CD4-positive, alpha-beta T cell treated with Interleukin-4 for 4 hours (primary cell): ENCODE data around the gene SENP3.

ENCODE experiments used
- DNase-seq: peaks from one replicate; pipeline ENCODE4 v3.0.0-alpha.2; 2020

Gene SENP3

GRCh38 chr17:7557147-7557764 is 4.5 kb upstream of the SENP3 start:
- DNase-seq: no peak

- DNase-seq: no peak
Measured at GRCh38 chr17:7557775-7558543, 3.8 kb upstream of the SENP3 start.

- no peak for DNase-seq
Measured at GRCh38 chr17:7558544-7559319, 3.0 kb upstream of the SENP3 start, which contains the start of gene TNFSF13. Gene TNFSF13 (plus strand): TSS chr17:7558750. CDS start chr17:7559040, 290 bp downstream.

DNA sequence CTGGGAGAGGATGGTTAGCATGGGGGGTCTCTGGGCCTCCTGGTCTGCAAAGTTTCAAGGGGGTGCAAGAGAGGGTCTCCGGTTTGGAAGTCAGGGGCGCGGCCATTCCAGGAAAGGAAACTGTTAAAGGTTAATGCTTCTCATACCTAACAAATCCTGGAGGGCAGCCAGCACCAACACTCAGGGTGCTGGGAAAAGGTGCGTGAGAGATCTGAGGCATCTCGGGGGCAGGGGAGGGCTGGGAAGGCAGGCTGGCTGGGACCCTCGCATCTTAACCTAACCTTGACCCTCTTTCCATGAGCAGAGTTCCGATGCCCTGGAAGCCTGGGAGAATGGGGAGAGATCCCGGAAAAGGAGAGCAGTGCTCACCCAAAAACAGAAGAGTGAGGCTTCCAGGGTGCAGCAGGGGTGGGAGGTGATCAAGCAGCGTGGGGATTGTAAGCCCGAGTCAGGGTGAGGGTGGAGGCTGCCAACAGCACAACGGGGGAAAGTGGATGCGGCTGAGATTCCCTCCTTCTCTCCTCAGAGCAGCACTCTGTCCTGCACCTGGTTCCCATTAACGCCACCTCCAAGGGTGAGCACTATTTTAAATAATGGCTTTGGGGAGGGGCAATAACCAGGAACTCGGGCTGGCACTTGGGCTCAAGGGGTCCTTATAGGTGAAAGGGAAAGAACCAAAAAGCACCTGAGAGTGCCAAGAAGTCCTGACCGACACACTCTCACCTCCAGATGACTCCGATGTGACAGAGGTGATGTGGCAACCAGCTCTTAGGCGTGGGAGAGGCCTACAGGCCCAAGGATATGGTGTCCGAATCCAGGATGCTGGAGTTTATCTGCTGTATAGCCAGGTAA is 2.2 kb upstream of the SENP3 start:
- no peak for DNase-seq

GRCh38 chr17:7560172-7561027 is 1.3 kb upstream of the SENP3 start:
- peak; percentile 47 for DNase-seq

- DNase-seq: peak; percentile 78
Measured at GRCh38 chr17:7561028-7561575, 617 bp upstream of the SENP3 start.

DNA sequence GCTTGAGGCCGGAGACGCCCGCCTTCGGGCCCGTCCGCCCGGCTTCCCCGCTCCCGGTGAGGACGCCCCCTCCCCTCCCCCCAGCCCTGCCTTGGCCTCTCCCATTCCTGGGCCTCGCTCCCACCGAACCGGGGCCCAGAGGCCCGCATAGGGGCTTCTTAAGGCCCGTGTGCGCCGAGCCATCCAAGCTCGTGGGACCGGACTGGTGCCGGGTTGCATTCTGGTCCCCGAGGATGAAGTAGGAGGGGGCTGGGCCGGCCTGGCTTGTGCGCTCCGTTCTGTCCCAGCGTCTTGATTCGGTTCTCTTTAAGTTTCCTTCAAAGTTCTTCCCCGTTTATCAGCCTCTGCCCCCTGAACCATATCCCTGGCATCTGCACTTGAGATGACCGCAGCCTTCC is 488 bp downstream of the SENP3 start:
- DNase-seq: no peak

GRCh38 chr17:7563115-7563869 is 1.6 kb downstream of the SENP3 start:
- no peak for DNase-seq

- DNase-seq: no peak
Measured at GRCh38 chr17:7569571-7569970, 7.9 kb downstream of the SENP3 start.

DNA sequence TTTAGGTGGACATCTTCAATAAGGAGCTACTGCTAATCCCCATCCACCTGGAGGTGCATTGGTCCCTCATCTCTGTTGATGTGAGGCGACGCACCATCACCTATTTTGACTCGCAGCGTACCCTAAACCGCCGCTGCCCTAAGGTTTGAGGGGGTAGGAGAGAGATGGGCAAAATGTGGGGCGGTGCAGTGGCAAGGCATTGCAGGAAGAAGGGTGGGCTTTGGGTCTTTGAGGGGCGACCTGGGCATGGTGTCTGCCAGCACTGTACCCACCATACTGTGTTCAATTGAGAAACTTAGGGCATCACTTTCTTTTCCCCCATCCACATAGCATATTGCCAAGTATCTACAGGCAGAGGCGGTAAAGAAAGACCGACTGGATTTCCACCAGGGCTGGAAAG is 8.6 kb downstream of the SENP3 start:
- DNase-seq: no peak

DNA sequence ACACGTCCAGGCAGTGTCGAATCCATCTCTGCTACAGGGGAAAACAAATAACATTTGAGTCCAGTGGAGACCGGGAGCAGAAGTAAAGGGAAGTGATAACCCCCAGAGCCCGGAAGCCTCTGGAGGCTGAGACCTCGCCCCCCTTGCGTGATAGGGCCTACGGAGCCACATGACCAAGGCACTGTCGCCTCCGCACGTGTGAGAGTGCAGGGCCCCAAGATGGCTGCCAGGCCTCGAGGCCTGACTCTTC is 10.5 kb downstream of the SENP3 start:
- DNase-seq: no peak

- DNase-seq: peak; percentile 100
Measured at GRCh38 chr17:7572588-7573323, 11.0 kb downstream of the SENP3 start.

DNA sequence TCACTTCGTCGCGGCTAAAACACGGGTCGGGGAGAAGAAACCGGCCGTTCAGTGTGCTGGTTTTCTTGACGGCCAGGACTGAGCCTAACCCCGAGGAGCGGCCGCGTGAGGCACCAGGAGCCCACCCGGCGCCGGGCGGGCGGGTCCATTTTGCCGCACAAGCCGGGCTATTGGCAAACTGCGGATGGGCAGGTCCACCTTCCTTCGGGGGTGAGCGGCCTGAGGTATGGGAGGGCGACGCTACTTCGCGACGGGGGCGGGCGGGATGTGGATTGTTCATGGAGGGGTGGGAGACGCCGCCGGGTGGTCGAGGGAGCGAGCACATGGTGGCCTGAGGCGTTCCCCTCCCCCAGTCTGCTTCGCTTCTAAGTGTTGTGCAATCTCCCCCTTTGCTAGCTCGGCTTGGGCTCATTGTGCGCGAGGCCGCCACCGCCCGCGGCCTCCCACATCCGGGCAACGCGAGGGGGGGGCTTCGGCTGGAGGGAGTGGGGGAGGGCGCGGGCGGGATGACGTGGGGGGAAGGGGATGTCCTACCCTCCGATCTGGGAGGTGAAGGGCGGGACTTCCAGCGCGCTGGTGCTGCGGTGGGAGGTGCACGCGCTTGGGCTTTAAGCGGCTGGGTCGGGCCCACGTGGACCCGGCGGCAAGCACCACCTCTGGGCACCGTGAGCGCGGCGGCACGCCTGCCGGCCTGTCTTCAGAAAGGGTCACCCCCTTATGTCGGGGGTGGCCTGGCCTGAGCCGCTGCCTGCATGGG is 11.8 kb downstream of the SENP3 start:
- peak; percentile 93 for DNase-seq

DNA sequence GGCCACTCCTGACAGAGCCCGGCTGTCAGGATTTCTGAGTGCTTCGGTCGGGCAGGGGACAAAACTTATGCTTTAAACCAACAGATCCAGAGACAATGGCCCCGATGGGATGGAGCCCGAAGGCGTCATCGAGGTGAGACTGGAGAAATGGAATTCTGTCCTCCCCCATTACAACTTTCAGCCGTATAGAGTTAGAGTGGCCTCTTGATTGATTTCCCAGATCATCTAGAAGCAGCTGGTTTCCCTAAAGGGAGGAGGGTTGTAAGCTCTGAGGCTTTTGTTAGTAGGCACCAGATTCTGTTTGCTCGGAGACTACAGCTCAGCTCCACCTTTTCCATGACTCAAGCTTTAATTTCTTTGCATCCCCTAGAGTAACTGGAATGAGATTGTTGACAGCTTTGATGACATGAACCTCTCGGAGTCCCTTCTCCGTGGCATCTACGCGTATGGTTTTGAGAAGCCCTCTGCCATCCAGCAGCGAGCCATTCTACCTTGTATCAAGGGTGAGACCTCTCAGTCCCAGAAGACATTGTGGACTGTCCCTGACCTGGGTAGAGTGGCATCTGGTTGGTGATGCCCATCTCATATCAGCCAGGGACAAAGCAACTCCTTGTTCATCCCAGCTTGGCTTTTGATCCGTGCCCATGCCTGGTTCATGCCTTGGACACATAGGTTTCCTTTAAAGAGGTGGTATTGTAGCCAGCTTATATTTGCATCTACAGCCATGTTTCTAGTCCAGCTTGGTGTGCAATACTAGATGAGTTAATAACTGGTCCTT is 12.6 kb downstream of the SENP3 start:
- DNase-seq: no peak

DNA sequence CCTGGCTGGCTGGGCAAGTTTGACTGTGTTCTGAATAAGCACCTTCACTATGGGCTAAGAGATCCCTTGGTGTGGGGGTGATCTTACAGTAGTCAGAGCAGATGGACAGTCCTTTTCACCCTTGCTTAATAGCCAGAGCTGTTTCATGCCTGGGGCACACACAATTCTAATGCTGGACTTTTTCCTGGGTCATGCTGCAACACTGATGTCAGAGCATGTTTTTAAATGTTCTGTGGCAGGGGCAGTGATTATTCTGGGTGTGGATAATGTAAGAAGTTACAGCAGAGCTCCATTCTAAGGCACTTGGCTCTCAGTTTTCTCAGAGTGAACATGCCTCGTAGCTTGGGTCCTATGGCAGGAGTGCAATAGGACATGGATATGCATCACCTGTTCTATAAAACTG is 13.8 kb downstream of the SENP3 start:
- no peak for DNase-seq

GRCh38 chr17:7575959-7576358 is 14.2 kb downstream of the SENP3 start:
- DNase-seq: no peak

DNA sequence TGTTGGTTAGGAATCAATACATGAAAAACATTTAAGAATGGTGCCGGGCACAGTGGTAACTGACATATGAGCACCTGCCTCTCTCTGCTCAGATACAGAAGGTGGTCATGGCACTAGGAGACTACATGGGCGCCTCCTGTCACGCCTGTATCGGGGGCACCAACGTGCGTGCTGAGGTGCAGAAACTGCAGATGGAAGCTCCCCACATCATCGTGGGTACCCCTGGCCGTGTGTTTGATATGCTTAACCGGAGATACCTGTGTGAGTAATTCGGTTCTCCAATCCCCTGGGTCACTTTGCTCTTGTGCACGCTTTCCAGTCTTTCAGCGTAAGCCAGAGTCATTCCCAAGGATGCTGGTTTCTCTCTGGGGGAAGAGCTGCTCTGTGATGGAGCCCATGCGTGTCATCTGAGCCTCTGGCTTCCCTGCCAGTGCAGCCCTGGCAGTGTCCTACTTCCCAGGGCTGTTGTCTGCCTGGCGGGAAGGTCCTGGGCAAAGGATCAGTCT is 14.8 kb downstream of the SENP3 start:
- DNase-seq: no peak
